BJ (cell line): ENCODE results near the gene RMI2. TPM values are rescaled to one million over a fixed set of nuclear protein-coding genes. Genes with fewer than 3 reads are reported as not detected.

ENCODE experiments used
- CTCF ChIA-PET: fragments of 350-600 bp; formaldehyde crosslinking; extraction: SDS; loops from one replicate; lab custom pipeline; 2021; ENCODE audit warnings: antibody characterized with exemption, inconsistent platforms; lab: Yijun Ruan, JAX
- POLR2A ChIA-PET: fragments of 300-600 bp; sonication (Branson Sonifier 250); formaldehyde crosslinking; extraction: SDS; loops from one replicate; lab custom pipeline; 2021; ENCODE audit warnings: antibody characterized with exemption; lab: Charles Lee
- DNase-seq: peaks from one replicate; pipeline ENCODE4 v3.0.0-alpha.2; 2011; ENCODE audit warnings: low read depth
- H3K27me3 ChIP-seq: 2 replicates; pipeline ENCODE4 v1.6.0; 2011; ENCODE audit warnings: low read length; ENCODE audit not compliant: control insufficient read depth, insufficient read depth
- H3K36me3 ChIP-seq: 2 replicates; pipeline ENCODE4 v1.5.1; 2011; ENCODE audit warnings: low read length; ENCODE audit not compliant: control insufficient read depth, insufficient read depth
- H3K4me3 ChIP-seq: 2 replicates; pipeline ENCODE4 v1.5.1; 2011; ENCODE audit warnings: low read depth, mild to moderate bottlenecking, control low read depth, low read length
- polyA plus RNA-seq: library from polyadenylated mRNA; depleted of rRNA; stranded (reverse); fragments of >200 nt; gene quantifications from 2 replicates; pipeline ENCODE4 v1.2.3, GENCODE V29; 2011
- TF ChIP-seq, protein P1 (sequence below): IDR thresholded peaks from 2 replicates; pipeline ENCODE4 v1.5.1; 2011; ENCODE audit warnings: low read depth, mild to moderate bottlenecking, control low read depth, inconsistent platforms, low read length, moderate library complexity; ENCODE audit not compliant: insufficient read depth

The RMI2 gene
- polyA plus RNA-seq, 1 experiment, result 1.7 TPM

GRCh38 chr16:11333702-11334101 is 11.6 kb upstream of the RMI2 start:
- no peak overlapping the region for H3K4me3 ChIP-seq
- H3K36me3 ChIP-seq, result no peaks in the 10 kb centered on the region
- no peak for DNase-seq
- TF ChIP-seq, protein P1, sequence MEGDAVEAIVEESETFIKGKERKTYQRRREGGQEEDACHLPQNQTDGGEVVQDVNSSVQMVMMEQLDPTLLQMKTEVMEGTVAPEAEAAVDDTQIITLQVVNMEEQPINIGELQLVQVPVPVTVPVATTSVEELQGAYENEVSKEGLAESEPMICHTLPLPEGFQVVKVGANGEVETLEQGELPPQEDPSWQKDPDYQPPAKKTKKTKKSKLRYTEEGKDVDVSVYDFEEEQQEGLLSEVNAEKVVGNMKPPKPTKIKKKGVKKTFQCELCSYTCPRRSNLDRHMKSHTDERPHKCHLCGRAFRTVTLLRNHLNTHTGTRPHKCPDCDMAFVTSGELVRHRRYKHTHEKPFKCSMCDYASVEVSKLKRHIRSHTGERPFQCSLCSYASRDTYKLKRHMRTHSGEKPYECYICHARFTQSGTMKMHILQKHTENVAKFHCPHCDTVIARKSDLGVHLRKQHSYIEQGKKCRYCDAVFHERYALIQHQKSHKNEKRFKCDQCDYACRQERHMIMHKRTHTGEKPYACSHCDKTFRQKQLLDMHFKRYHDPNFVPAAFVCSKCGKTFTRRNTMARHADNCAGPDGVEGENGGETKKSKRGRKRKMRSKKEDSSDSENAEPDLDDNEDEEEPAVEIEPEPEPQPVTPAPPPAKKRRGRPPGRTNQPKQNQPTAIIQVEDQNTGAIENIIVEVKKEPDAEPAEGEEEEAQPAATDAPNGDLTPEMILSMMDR, result no peak
- POLR2A ChIA-PET, result no interaction called here
- CTCF ChIA-PET, result no interaction called here
- no peaks in the 10 kb centered on the region for H3K27me3 ChIP-seq

DNA sequence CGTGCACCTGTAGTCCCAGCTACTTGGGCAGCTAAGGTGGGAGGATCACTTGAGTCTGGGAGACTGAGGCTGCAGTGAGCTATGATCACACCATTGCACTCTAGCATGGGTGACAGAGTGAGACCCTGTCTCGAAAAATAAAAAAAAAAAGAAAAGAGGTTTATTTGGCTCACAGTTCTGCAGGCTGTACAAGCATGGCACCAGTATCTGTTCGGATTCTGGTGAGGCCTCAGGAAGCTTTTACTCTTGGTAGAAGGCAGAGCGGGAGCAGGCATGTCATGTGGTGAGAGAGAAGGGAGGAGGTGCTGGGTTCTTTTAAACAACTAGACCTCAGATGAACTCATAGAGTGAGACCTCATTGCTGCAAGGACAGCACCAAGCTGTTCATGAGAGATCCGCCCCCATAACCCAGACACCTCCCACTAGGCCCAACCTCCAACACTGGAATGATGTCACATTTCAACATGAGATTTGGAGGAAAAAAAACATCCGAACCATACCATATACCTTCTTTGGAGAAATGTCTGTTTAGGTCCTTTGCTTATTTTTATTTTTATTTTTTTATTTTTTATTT is 10.3 kb upstream of the RMI2 start:
- no peak overlapping the region for H3K4me3 ChIP-seq
- no peaks in the 10 kb centered on the region for H3K36me3 ChIP-seq
- CTCF ChIA-PET, result interaction anchor here (0.6 to 1.5 kb wide), 3 partner anchors 9 to 17 kb away, joined by 3 to 5 read pairs (median 3); no protein-coding TSS in a partner anchor
- no peaks in the 10 kb centered on the region for H3K27me3 ChIP-seq
- POLR2A ChIA-PET, result no interaction called here
- no peak for DNase-seq
- TF ChIP-seq, protein P1, result no peak

DNA sequence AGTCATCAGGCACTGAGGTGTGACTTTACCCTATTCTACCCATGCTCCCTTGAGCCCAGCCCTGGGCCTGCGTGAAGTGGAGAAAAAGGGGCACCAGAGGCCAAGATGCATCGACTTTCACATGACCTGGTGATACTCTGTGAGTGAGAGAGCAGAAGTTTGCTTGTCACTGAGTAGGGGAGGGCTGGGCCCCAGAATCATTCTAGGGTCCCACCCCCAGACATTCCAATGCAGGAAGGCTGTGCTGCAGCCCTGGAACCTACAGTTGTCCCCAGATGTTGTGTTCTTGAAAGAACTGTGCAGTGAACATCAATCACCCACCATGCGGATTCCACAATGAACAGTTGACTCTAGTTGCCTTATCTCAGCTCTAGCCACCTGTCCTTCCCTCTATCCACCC is 6.2 kb upstream of the RMI2 start:
- Histone ChIP-seq H3K4me3 (no peak overlapping the region), H3K27me3 (no peaks in the 10 kb centered on the region), H3K36me3 (no peaks in the 10 kb centered on the region)
- TF ChIP-seq, protein P1, result no peak
- ChIA-PET POLR2A (no interaction called here), CTCF (no interaction called here)
- no peak for DNase-seq

GRCh38 chr16:11340710-11341109 is 4.5 kb upstream of the RMI2 start:
- POLR2A ChIA-PET, result no interaction called here
- TF ChIP-seq, protein P1, result no peak
- CTCF ChIA-PET, result interaction anchor here (0.5 to 0.6 kb wide), 2 partner anchors 51 to 84 kb away, joined by 3 read pairs; no protein-coding TSS in a partner anchor

DNA sequence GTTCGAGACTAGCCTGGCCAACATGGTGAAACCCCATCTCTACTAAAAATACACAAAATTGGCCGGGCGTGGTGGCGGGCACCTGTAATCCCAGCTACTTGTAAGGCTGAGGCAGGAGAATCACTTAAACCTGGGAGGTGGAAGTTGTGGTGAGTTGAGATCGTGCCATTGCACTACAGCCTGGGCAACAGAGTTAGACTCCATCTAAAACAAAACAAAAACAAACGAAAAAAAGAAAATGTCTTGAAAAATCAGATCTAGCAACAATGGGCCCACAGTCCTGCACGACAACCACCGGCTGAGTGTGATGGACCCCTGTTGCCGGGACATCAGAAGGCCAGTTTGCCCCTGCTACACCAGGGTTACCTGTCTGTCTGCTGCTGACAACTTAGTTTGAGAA is 3.9 kb upstream of the RMI2 start:
- TF ChIP-seq, protein P1, result no peak
- ChIA-PET POLR2A (no interaction called here), CTCF (interaction anchor here (0.6 kb wide), 1 partner anchor 85 kb away, joined by 3 read pairs; no protein-coding TSS in a partner anchor)
- no peak for DNase-seq
- Histone ChIP-seq H3K36me3 (no peaks in the 10 kb centered on the region), H3K4me3 (no peak overlapping the region), H3K27me3 (no peaks in the 10 kb centered on the region)

More at GRCh38 chr16:11340710-11341109, 4.5 kb upstream of the RMI2 start:
- no peaks in the 10 kb centered on the region for H3K36me3 ChIP-seq
- no peaks in the 10 kb centered on the region for H3K27me3 ChIP-seq
- H3K4me3 ChIP-seq, result no peak overlapping the region
- no peak for DNase-seq
